DOHH2 (cell line): ENCODE data around the gene PTCD3.

Experiments
- H3F3A ChIP-seq: fragments of 200-600 bp; sonication (generic), shearing (Covaris generic); 2 replicates; pipeline ENCODE4 v1.6.0; 2016; ENCODE audit warnings: antibody characterized with exemption, mild to moderate bottlenecking; ENCODE audit not compliant: control insufficient read depth, insufficient read depth
- H3K27ac ChIP-seq: fragments of 200-600 bp; sonication (generic); 2 replicates; pipeline ENCODE4 v1.5.1; 2014; ENCODE audit warnings: low read depth, mild to moderate bottlenecking, low read length, moderate library complexity
- H3K27me3 ChIP-seq: fragments of 200-600 bp; sonication (generic); 2 replicates; pipeline ENCODE4 v1.6.1; 2014; ENCODE audit warnings: mild to moderate bottlenecking, low read length, mixed read lengths; ENCODE audit not compliant: control insufficient read depth
- H3K36me3 ChIP-seq: fragments of 200-600 bp; sonication (generic); 2 replicates; pipeline ENCODE4 v1.6.1; 2014; ENCODE audit warnings: mild to moderate bottlenecking, low read length, moderate library complexity, mixed read lengths; ENCODE audit not compliant: control insufficient read depth
- H3K4me1 ChIP-seq: fragments of 200-600 bp; sonication (generic); 2 replicates; pipeline ENCODE4 v1.6.1; 2014; ENCODE audit warnings: mild to moderate bottlenecking, low read length, mixed read lengths; ENCODE audit not compliant: control insufficient read depth
- H3K4me2 ChIP-seq: fragments of 200-600 bp; sonication (generic); 2 replicates; pipeline ENCODE4 v1.6.0; 2014; ENCODE audit warnings: mild to moderate bottlenecking, low read length, moderate library complexity
- H3K4me3 ChIP-seq: fragments of 200-600 bp; sonication (generic); 2 replicates; pipeline ENCODE4 v1.5.1; 2014; ENCODE audit warnings: mild to moderate bottlenecking, low read length, mixed read lengths
- H3K79me2 ChIP-seq: fragments of 200-600 bp; sonication (generic); 2 replicates; pipeline ENCODE4 v1.6.1; 2014; ENCODE audit warnings: mild to moderate bottlenecking, low read length, mixed read lengths; ENCODE audit not compliant: control insufficient read depth
- H3K9me2 ChIP-seq: fragments of 200-600 bp; sonication (generic); replicated peaks from 2 replicates; pipeline ENCODE4 v1.6.1; 2014; ENCODE audit warnings: mild to moderate bottlenecking, low read length, mixed read lengths; ENCODE audit not compliant: control insufficient read depth
- H3K9me3 ChIP-seq: fragments of 200-600 bp; sonication (generic); 2 replicates; pipeline ENCODE4 v1.6.1; 2014; ENCODE audit warnings: antibody characterized with exemption, low read length, mixed read lengths; ENCODE audit not compliant: control insufficient read depth, insufficient read depth
- H4K20me1 ChIP-seq: fragments of 200-600 bp; sonication (generic); 2 replicates; pipeline ENCODE4 v1.6.0; 2014; ENCODE audit warnings: low read depth, mild to moderate bottlenecking, antibody characterized with exemption, low read length, moderate library complexity; ENCODE audit not compliant: control insufficient read depth, insufficient read depth
- EZH2phosphoT487 ChIP-seq: fragments of 200-600 bp; sonication (generic); IDR thresholded peaks from 2 replicates; pipeline ENCODE4 v1.6.1; 2017; ENCODE audit warnings: borderline replicate concordance, mild to moderate bottlenecking, antibody characterized with exemption, low read length, moderate library complexity, mixed read lengths
- TF ChIP-seq, protein P1 (sequence below): fragments of 200-600 bp; sonication (generic); IDR thresholded peaks from one replicate; pipeline ENCODE4 v1.5.1; 2014; ENCODE audit warnings: antibody characterized with exemption, mild to moderate bottlenecking, low read depth, low read length; ENCODE audit not compliant: poor library complexity, severe bottlenecking

Gene PTCD3

DNA sequence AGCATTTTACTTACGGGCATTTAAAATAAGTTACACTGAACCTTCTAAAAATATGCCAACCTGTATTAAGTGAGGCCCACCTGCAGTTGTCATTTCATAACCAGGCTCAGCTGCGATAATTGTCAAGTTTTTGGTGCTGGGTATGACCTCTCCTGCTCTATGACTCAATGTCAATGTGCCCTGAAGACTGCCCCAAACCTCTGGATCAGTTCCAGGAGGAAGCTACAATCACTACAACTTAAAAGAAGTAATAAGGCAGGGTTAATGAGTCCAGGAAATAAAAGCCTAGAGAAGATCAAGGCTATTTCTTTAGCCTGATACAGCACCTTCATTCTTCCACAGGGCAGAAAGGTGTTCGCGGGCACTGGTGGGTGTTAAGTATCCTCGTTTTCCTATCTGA, 23.3 kb upstream of the PTCD3 start:
- Histone ChIP-seq H3K4me2 (no peak overlapping the region), H3K27ac (no peak overlapping the region), H3K4me1 (peaks cover 12% of the 10 kb centered on the region), H3K36me3 (peaks cover 75% of the 10 kb centered on the region), H3K79me2 (no peaks in the 10 kb centered on the region), H4K20me1 (no peaks in the 10 kb centered on the region), H3K27me3 (no peaks in the 10 kb centered on the region), H3K9me3 (no peaks in the 10 kb centered on the region), H3K4me3 (no peak overlapping the region), H3F3A (0 out of 2 replicates have a peak, but pooled peaks cover 4% of the 10 kb centered on the region), H3K9me2 (no peaks in the 10 kb centered on the region)
- TF ChIP-seq EZH2phosphoT487, result no peak
- TF ChIP-seq, protein P1, sequence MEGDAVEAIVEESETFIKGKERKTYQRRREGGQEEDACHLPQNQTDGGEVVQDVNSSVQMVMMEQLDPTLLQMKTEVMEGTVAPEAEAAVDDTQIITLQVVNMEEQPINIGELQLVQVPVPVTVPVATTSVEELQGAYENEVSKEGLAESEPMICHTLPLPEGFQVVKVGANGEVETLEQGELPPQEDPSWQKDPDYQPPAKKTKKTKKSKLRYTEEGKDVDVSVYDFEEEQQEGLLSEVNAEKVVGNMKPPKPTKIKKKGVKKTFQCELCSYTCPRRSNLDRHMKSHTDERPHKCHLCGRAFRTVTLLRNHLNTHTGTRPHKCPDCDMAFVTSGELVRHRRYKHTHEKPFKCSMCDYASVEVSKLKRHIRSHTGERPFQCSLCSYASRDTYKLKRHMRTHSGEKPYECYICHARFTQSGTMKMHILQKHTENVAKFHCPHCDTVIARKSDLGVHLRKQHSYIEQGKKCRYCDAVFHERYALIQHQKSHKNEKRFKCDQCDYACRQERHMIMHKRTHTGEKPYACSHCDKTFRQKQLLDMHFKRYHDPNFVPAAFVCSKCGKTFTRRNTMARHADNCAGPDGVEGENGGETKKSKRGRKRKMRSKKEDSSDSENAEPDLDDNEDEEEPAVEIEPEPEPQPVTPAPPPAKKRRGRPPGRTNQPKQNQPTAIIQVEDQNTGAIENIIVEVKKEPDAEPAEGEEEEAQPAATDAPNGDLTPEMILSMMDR, result no peak

DNA sequence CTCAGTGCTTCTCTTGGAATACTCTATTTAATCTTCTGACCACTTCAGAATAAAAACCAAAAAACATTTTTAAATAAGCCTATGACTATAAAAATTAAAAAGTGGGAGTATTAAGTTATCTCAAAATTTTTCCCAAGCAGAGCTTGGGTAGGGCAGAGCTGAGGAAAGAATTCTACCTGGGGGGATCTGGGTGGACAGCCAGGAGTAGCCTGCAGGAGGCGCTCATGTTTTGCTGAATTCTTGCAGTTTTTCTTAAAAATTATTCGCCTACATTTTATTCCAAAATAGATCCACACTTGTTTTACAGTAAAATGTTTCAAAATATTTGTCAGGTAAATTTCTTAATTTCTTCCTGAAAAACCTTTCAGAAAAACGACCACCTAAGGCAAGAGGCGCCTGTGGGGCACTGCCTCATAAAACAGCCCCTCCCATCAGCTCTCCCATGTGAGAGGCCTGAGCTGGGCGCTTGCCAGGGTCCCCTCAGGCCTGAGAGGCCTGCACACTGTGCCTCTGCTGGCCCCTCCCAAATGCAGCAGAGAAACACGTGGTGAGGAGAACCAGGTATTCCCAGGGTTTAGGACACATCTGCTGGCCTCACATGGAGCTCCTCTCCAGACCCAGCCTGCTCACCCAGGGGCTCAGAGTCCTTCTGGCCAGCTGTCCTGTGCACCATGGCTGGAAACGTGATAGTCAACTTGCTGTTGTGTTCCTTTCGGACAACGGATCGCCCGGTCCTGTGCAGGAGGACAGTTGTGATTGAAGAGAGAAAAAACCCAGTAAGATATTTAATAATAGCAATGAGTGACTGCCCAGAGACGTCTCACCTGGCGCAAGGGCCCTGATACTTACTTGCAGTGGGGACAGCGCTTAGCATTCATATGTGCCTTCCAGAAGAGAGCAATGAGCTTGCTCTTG, 17.8 kb upstream of the PTCD3 start:
- TF ChIP-seq, protein P1, result peak; percentile 53
- TF ChIP-seq EZH2phosphoT487, result no peak
- Histone ChIP-seq H3K4me3 (no peak overlapping the region), H3K36me3 (peaks cover 63% of the 10 kb centered on the region), H3K79me2 (peaks cover 4% of the 10 kb centered on the region), H3F3A (no peaks in the 10 kb centered on the region), H3K4me1 (no peaks in the 10 kb centered on the region), H3K27me3 (no peaks in the 10 kb centered on the region), H3K4me2 (no peak overlapping the region), H3K27ac (no peak overlapping the region), H3K9me3 (no peaks in the 10 kb centered on the region), H3K9me2 (no peaks in the 10 kb centered on the region), H4K20me1 (no peaks in the 10 kb centered on the region)

DNA sequence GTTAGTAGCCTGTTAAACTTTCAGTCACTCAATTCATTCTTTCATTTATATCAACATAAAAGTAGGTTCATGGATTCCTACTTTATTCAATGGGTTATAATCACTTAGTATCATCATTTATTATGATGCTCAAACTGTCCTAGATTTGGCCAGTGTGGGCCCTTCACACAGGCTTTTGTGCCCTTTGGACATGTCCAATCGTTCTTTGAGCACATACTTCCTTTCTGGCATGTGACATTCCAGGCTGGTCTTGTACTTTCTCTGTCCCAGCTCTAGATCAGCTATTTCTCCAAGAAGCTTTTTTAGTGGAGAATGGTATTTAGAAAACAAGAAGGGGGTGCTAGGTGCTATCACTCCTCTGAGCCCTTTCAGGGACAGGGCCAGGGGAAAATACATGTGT, 11.8 kb upstream of the PTCD3 start:
- H3K4me1 ChIP-seq, result no peaks in the 10 kb centered on the region
- H3K9me2 ChIP-seq, result no peaks in the 10 kb centered on the region
- TF ChIP-seq EZH2phosphoT487, result no peak
- TF ChIP-seq, protein P1, result no peak
- no peak overlapping the region for H3K4me3 ChIP-seq
- H3K27ac ChIP-seq, result no peak overlapping the region
- H3K9me3 ChIP-seq, result no peaks in the 10 kb centered on the region
- H3K79me2 ChIP-seq, result peaks cover 62% of the 10 kb centered on the region
- no peaks in the 10 kb centered on the region for H3K27me3 ChIP-seq
- H3K4me2 ChIP-seq, result no peak overlapping the region
- H4K20me1 ChIP-seq, result 0 out of 2 replicates have a peak, but pooled peaks cover 3% of the 10 kb centered on the region
- no peaks in the 10 kb centered on the region for H3F3A ChIP-seq
- H3K36me3 ChIP-seq, result peaks cover 80% of the 10 kb centered on the region
